Activated T-cell treated with anti-CD3 and anti-CD28 coated beads, Interleukin-2, amount 50 U/mL, for 72 hours (primary cell): ENCODE data around the gene FNDC5. TPM values are rescaled to one million over a fixed set of nuclear protein-coding genes. Genes with fewer than 3 reads are reported as not detected.

ENCODE experiments used
- ATAC-seq, 2 donors: fragments of 150-1000 bp; cut with Tn5 transposase; replicated peaks in 1 of 2; 2 replicates each; pipeline ENCODE4 v1.10.0; 2021; ENCODE audit warnings: moderate library complexity in 2 of 2, mild to moderate bottlenecking in 1 of 2
- DNase-seq, 2 donors: peaks; one replicate each; pipeline ENCODE4 v3.0.0; 2021 to 2022; ENCODE audit warnings: mixed read lengths in 1 of 2
- H3K27ac Mint-ChIP-seq: one replicate; pipeline ENCODE4 v1.8.0; 2022; ENCODE audit warnings: mild to moderate bottlenecking, moderate library complexity, mixed read lengths
- H3K27me3 Mint-ChIP-seq: one replicate; pipeline ENCODE4 v1.8.0; 2022; ENCODE audit warnings: low read depth, mixed read lengths
- H3K36me3 Mint-ChIP-seq, 2 donors: one replicate each; pipeline ENCODE4 v1.8.0; 2022; ENCODE audit warnings: mixed read lengths in 2 of 2, mild to moderate bottlenecking in 1 of 2; ENCODE audit not compliant: insufficient read depth in 2 of 2
- H3K4me1 Mint-ChIP-seq: one replicate; pipeline ENCODE4 v1.8.0; 2022; ENCODE audit warnings: low read depth, mixed read lengths
- H3K4me3 Mint-ChIP-seq, 2 donors: one replicate each; pipeline ENCODE4 v1.8.0; 2022; ENCODE audit warnings: mild to moderate bottlenecking in 2 of 2, mixed read lengths in 2 of 2, moderate library complexity in 2 of 2
- H3K9me3 Mint-ChIP-seq, 2 donors: one replicate each; pipeline ENCODE4 v1.8.0; 2022; ENCODE audit warnings: mixed read lengths in 2 of 2
- total RNA-seq, 2 donors: library from RNA; stranded (reverse); gene quantifications; one replicate each; pipeline ENCODE4 v1.2.3, GENCODE V29; 2022

FNDC5 gene
- total RNA-seq, 2 donors from 2014 or later, result not detected

DNA sequence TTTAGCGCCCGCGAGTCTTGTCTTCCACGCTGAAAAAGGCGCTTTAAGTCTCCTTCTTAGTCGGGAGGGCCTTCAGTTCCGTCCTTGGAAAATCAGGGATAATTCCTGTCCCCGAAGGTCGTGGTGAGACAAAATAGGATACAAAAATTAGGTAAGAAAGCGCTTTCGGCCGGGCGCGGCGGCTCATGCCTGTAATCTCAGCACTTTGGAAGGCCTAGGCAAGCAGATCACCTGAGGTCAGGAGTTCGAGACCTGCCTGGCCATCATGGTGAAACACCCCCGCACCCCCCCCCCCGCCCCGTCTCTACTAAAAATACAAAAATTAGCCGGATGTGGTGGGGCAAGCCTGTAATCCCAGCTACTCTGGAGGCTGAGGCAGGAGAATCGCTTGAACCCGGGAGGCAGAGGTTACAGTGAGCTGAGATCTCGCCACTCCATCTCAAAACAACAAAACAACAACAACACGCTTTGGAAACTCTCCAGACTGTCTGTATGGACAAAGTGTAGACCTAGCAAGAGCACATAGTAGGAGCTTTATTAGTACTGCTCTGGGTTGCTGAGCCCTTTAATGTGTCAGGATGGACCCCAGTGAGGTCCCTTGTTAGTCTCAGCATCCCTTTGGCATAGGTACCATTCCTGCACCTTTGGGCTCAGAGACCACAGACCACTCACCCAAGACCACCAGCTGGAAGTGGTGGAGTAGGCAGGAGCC lies 31.3 kb upstream of the FNDC5 start:
- H3K4me3 Mint-ChIP-seq, result peak overlapping the region; percentile 82
- peaks cover 0 to 2% of the 10 kb centered on the region in 2 donors for H3K36me3 Mint-ChIP-seq
- no peaks in the 10 kb centered on the region for H3K9me3 Mint-ChIP-seq
- peaks cover 4% of the 10 kb centered on the region for H3K4me1 Mint-ChIP-seq
- ATAC-seq (no peak), DNase-seq (no peak)
- H3K27me3 Mint-ChIP-seq, result peaks cover 54% of the 10 kb centered on the region
- H3K27ac Mint-ChIP-seq, result no peak overlapping the region

- peak; percentile 36 to 42 for DNase-seq
- peaks cover 54% of the 10 kb centered on the region for H3K27me3 Mint-ChIP-seq
These were observed 30.5 kb upstream of the FNDC5 start, which contains the start of gene TMEM54 for GRCh38 chr1:32900956-32901822. Gene TMEM54 (minus strand): TSS chr1:32901389. CDS start chr1:32901238, 151 bp downstream.

GRCh38 chr1:32900371-32900955 lies 29.8 kb upstream of the FNDC5 start:
- DNase-seq (no peak), ATAC-seq (no peak)
- H3K27ac Mint-ChIP-seq, result no peak overlapping the region
- H3K9me3 Mint-ChIP-seq, result no peaks in the 10 kb centered on the region
- peaks cover 0 to 2% of the 10 kb centered on the region in 2 donors for H3K36me3 Mint-ChIP-seq
- peaks cover 54% of the 10 kb centered on the region for H3K27me3 Mint-ChIP-seq
- peaks cover 4% of the 10 kb centered on the region for H3K4me1 Mint-ChIP-seq
- peak overlapping the region; percentile 71 to 77 for H3K4me3 Mint-ChIP-seq

More at GRCh38 chr1:32900956-32901822, 30.5 kb upstream of the FNDC5 start, which contains the start of gene TMEM54:
- Mint-ChIP-seq H3K9me3 (no peaks in the 10 kb centered on the region), H3K27ac (no peak within 1 kb of the TSS), H3K4me1 (peaks cover 4% of the 10 kb centered on the region), H3K4me3 (peak within 1 kb of the TSS; percentile 82), H3K36me3 (peaks cover 0 to 2% of the 10 kb centered on the region in 2 donors)
- ATAC-seq, result peak; percentile 81 to 84

GRCh38 chr1:32899586-32900296 lies 29.0 kb upstream of the FNDC5 start:
- Mint-ChIP-seq H3K27me3 (peaks cover 54% of the 10 kb centered on the region), H3K4me1 (peaks cover 4% of the 10 kb centered on the region), H3K27ac (no peak overlapping the region), H3K4me3 (no peak overlapping the region), H3K36me3 (peaks cover 0 to 2% of the 10 kb centered on the region in 2 donors), H3K9me3 (no peaks in the 10 kb centered on the region)
- ATAC-seq (no peak), DNase-seq (no peak)

DNA sequence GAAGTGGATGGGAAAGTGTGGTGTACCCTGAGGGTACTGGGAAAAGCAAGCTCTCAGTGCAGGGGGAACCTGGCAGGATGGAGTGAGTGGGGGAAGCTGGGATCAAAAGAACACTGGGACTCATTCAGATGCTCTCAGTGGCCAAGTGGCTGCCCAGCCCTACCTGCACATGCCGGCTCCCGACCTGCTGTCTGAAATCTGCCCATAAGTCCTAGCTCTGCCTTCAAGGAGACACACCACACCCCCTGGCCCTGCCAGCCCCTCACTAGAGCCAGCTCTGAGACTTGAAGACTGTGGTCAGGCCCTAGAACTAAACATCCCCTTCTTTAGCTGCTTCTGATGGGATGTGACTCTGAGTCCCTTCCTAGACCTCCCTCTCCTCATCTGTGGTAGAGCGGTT lies 28.2 kb upstream of the FNDC5 start:
- no peak overlapping the region for H3K27ac Mint-ChIP-seq
- H3K9me3 Mint-ChIP-seq, result no peaks in the 10 kb centered on the region
- peaks cover 0 to 2% of the 10 kb centered on the region in 2 donors for H3K36me3 Mint-ChIP-seq
- H3K4me1 Mint-ChIP-seq, result peaks cover 4% of the 10 kb centered on the region
- no peak overlapping the region for H3K4me3 Mint-ChIP-seq
- DNase-seq, result no peak
- ATAC-seq, result no peak
- H3K27me3 Mint-ChIP-seq, result peaks cover 54% of the 10 kb centered on the region

DNA sequence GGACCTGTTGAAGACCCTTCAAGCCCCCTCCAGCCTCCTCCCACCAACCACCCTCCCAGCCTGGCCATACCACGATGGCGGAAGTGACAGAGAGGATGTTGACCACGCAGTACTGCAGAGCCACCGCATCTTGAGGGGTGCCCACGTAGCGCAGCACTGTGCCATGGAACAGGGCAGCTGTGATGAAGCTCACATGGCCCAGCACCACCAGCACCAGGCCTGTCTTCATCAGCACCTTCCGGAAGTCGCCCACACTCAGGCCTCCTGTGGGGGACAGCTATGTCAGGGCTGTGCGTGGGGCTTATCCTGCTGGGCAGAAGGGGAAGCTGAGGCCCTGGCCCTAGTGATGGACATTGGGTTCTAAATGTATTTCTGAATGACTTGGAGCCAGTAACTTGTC lies 27.3 kb upstream of the FNDC5 start:
- H3K4me1 Mint-ChIP-seq, result peaks cover 4% of the 10 kb centered on the region
- no peaks in the 10 kb centered on the region for H3K9me3 Mint-ChIP-seq
- no peak overlapping the region for H3K4me3 Mint-ChIP-seq
- DNase-seq (no peak), ATAC-seq (no peak)
- H3K36me3 Mint-ChIP-seq, result peaks cover 0 to 2% of the 10 kb centered on the region in 2 donors
- H3K27me3 Mint-ChIP-seq, result peaks cover 54% of the 10 kb centered on the region
- no peak overlapping the region for H3K27ac Mint-ChIP-seq

DNA sequence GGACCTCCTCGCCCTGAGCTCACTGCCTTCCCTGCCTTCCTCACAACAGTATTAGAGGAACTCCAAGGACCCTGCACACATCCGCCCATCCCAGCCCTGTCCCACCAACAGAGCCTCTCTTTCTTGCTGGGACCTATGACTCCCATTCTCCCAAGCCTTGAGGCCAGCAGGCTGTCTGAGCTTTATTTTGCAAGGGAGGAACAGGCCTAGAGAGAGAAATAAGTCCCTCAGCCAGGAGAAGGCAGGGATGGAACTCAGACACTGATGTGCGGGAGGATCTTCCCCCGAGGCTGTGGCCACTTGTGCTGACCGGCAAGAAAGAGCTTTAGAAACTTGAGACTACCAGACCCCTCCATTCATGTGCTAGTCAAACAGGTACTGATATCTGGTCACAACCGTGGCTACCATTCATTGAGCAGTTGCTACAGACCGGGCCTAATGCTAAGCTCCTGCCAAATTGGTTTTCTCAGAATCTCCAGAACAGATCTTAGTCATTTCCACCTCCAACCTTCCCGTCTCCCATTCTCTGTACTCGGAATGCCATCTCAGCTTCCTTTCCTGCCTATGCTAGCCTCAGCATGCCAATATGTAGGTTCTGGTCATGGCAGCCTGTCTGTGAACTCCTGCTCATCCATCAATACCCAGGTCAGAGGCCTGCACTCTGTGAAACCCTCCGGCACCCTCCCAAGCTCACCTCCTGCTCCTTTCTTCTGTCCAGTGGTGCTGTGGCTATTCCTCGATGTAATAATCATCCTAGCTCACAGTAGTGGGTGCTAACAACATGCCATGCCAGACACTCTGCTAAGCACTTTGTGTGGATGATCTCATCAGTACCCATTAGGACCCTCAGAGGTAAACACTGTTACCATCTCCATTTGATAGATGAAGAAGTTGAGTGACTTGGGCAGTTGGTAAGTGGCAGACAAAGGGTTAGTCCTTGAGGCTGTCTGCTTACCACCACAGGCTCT lies 26.7 kb upstream of the FNDC5 start:
- H3K9me3 Mint-ChIP-seq, result no peaks in the 10 kb centered on the region

DNA sequence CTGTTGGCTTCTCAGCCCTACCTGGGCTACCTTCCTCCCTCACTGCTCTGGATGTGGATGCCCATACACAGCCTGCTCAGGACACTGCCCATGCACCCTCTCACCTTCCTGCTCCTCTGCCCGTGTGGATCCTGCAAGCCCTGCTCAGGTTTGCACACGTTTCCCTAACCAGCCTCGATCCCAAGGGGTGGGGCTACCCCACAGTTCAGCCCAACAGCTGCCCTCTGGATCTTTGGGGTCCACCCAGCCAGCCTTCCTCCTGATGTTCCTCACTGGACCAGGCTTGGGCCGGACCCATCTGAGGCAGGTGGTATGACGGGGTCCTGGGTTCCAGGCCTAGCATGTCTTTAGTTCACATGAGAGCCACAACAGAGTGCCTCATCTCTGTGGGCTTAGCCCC lies 25.7 kb upstream of the FNDC5 start:
- no peaks in the 10 kb centered on the region for H3K36me3 Mint-ChIP-seq
- DNase-seq (no peak), ATAC-seq (no peak)
- no peaks in the 10 kb centered on the region for H3K9me3 Mint-ChIP-seq
- peaks cover 14% of the 10 kb centered on the region for H3K4me1 Mint-ChIP-seq
- no peak overlapping the region for H3K27ac Mint-ChIP-seq
- H3K4me3 Mint-ChIP-seq, result no peak overlapping the region
- peaks cover 51% of the 10 kb centered on the region for H3K27me3 Mint-ChIP-seq

More for the DNA sequence above, 26.7 kb upstream of the FNDC5 start:
- peaks cover 51% of the 10 kb centered on the region for H3K27me3 Mint-ChIP-seq
- ATAC-seq, result no peak
- no peak overlapping the region for H3K27ac Mint-ChIP-seq
- no peak overlapping the region for H3K4me3 Mint-ChIP-seq
- H3K4me1 Mint-ChIP-seq, result peaks cover 8% of the 10 kb centered on the region
- no peak for DNase-seq
- peaks cover 0 to 2% of the 10 kb centered on the region in 2 donors for H3K36me3 Mint-ChIP-seq

DNA sequence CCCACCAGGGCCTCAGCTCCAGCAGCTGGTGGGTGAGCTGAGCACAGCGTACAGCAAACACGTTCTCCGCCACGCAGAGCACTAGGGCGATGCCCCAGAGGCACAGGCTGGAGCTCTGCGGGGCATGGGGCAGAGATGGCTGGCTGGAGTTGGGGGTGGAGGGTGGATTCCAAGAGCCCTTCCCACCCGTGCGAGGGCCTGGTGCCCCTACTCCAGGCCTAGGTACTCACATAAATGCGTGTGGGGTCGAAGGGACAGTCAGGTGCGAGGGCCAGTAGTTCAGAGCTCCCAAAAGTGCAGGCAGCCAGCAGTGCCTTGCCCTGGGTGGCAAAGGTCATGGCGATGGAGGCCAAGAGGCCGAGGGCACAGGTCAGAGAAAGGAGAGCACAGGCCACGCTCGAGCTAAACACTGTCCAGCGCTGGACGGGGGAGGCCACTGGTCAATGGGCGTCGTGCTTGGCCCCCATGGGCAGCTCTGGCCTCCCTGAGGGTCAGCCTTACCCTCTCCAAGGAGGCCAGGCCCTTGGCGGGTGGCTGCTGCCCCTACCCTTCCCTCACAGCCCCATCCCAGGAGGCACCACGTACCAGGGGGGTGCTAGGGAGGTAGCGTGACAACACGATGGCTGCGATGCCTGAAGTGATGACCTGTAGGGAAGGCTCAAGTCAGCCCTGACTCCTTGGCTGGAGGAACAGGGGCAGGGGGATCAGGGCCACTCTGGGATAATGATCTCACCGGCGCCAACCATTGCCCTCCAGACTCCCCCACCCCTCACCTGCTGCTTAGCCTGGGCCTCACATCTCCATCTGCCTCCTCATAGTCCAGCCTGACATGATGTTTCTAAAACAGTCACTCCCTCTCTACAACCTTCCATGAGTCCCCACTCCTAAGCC lies 24.9 kb upstream of the FNDC5 start:
- peaks cover 11% of the 10 kb centered on the region for H3K4me1 Mint-ChIP-seq
- H3K27me3 Mint-ChIP-seq, result peaks cover 57% of the 10 kb centered on the region
- no peak overlapping the region for H3K27ac Mint-ChIP-seq
- DNase-seq (no peak), ATAC-seq (no peak)
- H3K9me3 Mint-ChIP-seq, result no peaks in the 10 kb centered on the region
- no peak overlapping the region for H3K4me3 Mint-ChIP-seq
- no peaks in the 10 kb centered on the region for H3K36me3 Mint-ChIP-seq

GRCh38 chr1:32894681-32895080 lies 24.0 kb upstream of the FNDC5 start:
- H3K4me1 Mint-ChIP-seq, result peaks cover 10% of the 10 kb centered on the region

GRCh38 chr1:32894019-32894600 lies 23.4 kb upstream of the FNDC5 start:
- peak overlapping the region; percentile 33 to 82 for H3K4me3 Mint-ChIP-seq

More at GRCh38 chr1:32894681-32895080, 24.0 kb upstream of the FNDC5 start:
- no peaks in the 10 kb centered on the region for H3K9me3 Mint-ChIP-seq
- peaks cover 57% of the 10 kb centered on the region for H3K27me3 Mint-ChIP-seq
- H3K36me3 Mint-ChIP-seq, result no peaks in the 10 kb centered on the region
- H3K27ac Mint-ChIP-seq, result no peak overlapping the region
- no peak for DNase-seq
- no peak for ATAC-seq
- H3K4me3 Mint-ChIP-seq, result no peak overlapping the region

More at GRCh38 chr1:32894019-32894600, 23.4 kb upstream of the FNDC5 start:
- Mint-ChIP-seq H3K36me3 (no peaks in the 10 kb centered on the region), H3K27ac (no peak overlapping the region), H3K4me1 (peaks cover 10% of the 10 kb centered on the region), H3K27me3 (peaks cover 57% of the 10 kb centered on the region), H3K9me3 (no peaks in the 10 kb centered on the region)
- DNase-seq (no peak), ATAC-seq (no peak)
